Epidermal melanocyte (primary cell): ENCODE results near the gene PLA2G3.
A peak's percentile ranks its signal among the peaks of the same experiment; 100 is the strongest.

Experiments
- DNase-seq: peaks from one replicate; pipeline ENCODE4 v3.0.0; 2011; ENCODE audit warnings: low spot score; ENCODE audit not compliant: insufficient read length

The PLA2G3 gene

DNA sequence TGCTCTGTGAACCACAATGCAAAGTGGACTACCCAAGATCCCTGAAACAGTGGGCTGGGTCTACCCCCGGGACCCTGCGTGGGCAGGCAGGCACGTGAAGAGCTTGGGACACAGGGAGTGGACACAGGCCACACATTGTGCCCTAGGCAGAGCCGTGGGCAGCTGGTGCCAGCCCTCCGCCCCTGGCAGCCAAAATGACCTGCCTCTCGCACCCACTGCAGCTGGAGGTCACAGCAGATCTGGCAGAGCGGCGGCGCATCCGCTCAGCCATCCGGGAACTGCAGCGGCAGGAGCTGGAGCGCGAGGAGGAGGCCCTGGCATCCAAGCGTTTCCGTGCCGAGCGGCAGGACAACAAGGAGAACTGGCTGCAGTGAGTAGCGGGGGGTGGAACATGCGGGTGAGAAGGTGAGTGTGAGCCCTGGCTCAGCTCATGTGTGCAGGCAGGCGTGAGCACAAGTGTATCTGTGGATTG is 52.5 kb downstream of the PLA2G3 start:
- DNase-seq: no peak

DNA sequence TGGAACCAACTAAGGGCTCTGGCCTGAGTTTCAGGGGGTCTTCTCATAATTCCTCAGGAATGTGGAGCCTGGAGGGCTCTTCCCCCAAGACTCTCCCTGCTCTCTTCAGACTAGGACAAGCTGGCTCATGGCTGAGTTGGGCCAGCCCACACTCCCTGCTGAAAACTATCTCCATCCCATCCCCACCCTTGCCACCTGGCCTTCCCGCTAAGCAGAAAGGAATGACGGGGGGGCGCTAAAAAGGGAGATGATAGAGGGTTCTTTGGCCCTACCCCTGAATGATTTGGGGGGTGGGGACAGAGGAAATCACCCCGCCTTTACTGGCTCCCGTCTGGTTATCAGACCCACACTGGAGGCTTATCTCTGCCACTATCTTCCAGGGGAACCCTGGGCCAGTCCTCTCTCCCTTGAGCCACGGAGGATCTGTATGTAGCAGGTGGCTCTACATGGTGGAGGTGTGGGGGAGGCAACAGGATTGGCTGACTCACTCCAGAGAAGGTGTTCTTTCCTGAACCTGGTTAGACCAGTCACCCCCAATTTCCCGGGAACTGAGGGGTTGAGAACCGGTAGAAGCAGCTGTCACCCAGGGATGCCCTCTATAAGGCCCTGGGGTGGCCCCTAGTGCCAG is 53.5 kb downstream of the PLA2G3 start:
- DNase-seq: no peak

DNA sequence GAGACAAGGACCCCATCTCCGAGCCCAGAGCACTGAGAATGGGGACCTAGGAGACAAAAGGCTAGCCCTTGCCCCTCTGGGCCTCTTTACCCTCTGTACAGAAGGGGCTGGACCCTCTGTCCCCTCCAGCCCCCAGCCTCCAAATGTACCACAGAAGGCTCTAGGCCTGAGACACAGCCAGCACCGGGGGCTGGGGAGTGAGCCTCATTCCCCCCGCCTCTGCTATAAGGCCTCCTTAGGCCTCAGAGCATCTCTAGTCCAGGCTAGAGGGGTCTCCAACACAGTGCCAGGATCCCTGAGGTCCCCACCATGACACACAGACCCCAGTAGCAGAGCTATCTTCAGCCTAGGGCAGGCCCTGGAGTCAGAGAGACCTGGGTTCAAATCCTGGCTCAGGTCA is 54.4 kb downstream of the PLA2G3 start:
- DNase-seq: no peak

DNA sequence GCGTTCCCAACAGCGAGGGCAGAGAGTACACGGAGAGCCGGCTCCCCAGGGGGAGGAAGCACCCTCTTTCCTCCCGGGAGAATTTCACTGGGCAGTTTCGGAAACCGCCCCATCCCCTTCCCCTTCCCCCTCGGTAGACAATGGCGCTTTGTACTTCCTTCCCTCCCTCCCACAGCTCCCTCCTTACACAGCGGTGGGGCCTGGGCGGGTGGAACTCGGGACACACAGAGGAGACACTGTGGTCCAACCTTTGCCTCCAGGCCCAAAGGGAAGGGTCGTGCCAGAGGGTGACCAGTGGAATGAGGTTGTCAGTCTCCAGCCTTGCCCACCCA is 54.8 kb downstream of the PLA2G3 start:
- peak; percentile 82 for DNase-seq

DNA sequence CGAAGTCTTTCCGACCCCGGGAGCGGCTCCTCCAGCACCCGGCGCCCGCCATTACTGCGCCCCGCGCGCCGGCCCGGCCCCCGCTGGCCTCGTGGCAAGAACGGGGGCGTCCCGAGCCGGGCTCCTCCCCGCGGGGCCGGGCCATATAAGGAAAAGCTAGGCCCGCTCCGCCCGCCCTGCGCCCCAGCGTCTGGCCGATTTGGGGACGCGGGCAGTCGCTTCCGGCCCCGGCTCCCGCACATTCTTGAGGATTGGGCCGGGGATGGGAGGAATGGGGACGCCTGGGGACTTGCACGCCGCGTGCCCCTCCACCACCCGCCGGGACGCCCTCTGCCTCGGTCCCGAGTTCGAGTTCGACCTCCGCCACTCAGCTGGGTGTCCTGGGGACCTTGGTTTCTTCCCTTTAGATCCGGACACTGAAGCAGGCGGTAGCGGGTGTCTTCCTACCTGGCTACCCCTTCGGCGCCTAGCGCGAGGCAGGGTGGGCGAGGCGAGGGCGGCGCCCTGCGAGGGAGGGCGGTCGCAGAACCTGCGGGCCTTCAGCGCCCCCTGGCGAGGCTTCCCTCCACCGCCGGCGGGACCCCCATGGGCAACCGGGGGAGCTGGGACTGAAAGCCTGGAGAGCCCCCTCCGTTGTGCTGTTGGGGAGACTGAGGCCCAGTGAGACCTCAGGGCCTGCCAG is 55.4 kb downstream of the PLA2G3 start:
- DNase-seq: peak; percentile 93
